ENCODE measurements around the gene LMO1.

LMO1 gene

DNA sequence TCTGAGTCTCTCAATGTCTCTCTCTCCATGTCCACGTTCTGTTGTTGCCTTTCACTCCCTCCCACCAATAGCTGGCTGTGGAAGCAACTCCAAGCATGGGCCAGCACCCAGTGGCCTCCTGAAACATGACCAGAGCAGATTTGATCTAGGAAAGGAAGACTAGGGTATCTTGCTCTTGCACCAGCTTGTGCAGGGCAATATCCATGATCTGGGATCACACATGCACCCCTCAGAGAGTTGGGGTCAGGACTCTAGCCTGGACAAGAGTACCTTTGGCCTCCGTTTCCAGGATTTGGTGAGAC, 60.3 kb downstream of the LMO1 start:
- DNase-seq: no peak

- no peak for DNase-seq
These were observed 60.9 kb downstream of the LMO1 start for GRCh38 chr11:8202516-8203413.

DNA sequence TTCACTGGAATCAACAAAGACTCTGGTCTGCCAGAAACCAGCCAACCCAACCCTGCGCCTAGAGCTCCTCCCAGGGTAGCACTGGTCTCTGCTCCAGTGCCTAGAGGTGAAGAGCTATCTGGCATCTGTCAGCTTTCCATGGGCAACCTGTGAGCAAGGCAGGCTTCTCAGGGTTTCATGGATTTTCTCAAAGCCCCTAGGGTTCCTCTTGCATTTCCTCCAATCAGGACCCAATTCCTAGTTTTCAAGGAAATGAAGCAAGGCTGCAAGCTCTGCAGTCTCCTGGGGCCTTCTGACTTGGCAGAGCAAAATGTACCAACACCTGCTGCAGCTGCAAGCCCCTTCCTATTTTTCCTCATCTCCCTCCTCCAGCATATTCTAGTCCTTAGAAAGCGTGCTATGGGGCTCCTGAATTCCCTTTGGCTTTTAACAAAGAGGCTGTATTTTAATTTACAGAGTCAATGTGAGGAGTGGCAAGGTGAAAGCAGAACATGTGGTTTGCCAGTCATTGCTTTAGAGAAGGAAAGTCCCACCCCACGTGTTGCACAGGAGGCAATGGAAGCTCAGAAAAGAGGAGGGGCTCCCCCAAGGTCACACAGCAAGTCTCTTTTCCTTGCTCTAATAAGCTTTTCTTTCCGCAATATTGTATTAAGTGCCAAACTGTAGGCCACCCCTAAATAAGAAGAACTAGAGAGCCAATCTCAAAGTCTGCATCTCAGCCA, 61.9 kb downstream of the LMO1 start:
- no peak for DNase-seq

GRCh38 chr11:8199676-8200075, 64.0 kb downstream of the LMO1 start:
- DNase-seq: no peak

DNA sequence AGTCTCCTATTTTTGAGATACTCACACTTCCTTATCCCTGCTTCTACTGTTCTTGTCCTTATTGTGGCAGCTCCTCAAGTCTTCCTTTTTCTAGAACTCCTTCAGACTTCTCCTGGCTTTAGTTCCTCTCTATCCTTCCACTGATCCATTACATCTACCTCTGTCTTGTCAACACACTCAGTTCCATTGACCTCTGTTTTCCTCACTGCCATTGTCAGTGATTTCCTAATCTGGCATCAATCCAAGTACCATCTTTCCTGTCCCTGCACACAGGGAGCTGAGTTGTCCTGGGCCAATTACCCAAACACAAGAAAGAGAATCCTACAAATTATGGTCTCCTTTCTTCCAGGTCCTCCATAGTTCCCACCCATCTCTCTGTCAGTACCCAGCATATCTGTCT, 66.9 kb downstream of the LMO1 start:
- no peak for DNase-seq

DNA sequence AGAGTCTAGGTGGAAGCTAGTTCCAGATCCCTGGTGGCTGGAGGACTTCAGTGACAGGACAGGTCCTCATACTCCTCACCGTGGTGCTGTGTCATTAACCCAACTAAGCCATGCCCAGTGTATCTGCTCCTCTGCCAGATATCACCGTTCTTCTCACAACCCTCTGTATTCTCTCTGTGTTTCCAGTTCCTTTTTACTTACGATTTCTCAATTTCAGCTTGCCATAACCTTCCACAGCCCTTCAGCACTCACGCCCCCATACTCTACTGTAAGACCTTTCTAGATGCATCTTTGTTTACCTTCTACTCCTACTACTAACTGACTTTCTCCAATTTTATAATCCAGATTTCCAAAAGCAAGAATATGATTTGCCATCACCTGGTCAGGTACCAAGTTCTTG, 68.7 kb downstream of the LMO1 start:
- DNase-seq: no peak

DNA sequence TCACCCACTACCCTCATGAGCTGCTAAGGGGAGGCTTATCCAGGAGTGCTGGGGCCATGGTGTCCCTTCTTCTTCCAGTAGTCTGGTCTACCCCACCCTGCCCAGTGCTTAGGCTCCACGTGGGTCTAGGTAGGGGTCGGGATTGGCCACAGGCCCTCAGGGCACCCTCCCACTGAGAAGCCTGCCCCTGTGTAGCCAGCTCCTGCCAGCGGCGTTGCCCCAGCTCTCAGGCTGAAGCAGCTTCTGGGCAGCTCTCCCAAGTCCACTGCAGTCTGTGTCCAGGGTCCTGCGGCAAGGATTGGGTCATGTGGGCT, 70.8 kb downstream of the LMO1 start:
- peak; percentile 46 for DNase-seq

DNA sequence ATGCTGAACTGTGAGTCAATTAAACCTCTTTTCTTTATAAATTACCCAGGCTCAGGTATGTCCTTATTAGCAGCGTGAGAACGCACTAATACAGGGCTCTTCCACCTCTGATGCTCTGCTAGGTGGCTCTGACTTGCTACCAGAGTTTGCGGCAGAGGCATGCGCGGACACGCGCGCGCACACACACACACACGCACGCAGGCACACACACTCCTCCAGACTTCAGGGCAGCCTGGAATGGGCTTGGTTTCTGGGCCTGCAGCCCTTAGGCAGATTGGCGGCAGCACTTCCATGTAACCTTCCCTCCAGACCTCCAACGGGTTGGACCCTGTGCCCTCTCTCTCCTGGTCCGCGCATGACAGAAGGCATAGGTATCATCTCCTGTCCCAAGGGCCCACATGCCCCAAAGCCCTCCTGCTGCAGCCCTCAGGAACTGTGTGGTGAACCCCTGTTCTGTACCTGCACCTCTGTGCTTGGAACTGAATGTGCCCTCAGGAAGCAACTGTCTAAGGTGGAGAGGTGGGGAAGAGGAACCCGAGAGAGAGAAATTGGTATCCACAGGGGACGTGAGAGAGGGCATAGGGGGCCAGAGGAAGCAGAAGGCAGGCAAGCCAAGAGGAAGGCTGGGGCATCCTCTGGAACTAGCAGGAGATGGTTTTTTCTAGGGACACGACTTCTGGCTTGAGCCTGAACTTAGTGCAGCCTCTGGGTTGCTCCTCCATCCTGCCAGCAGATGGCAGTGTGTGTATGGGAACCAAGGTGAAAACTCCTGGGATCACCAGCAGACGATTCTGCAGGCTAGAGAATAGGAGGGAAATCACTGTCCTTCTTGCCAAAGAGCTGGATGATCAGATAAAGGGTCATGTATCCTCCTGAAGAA, 71.4 kb downstream of the LMO1 start:
- DNase-seq: peak; percentile 79

GRCh38 chr11:8190431-8190830, 73.2 kb downstream of the LMO1 start:
- DNase-seq: no peak

DNA sequence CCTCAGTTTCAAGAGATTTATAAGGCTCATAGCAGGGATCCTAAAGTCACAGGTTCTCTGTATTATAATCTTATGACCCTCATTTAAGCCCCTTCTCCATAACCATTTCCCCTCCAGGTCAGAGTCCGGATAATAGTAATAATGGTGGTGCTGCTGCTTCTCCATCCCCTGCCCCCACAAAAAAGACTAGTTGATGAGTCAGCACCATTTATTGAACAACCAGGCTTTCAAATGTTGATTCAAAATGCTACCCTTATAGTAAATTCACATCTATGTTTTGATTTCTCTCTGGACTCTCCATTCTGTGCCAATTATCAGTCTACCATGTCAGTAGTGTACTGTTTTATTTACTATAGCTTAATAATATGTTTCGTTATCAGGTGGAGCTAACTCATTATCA, 77.2 kb downstream of the LMO1 start:
- no peak for DNase-seq

GRCh38 chr11:8183111-8183510, 80.6 kb downstream of the LMO1 start:
- DNase-seq: no peak

DNA sequence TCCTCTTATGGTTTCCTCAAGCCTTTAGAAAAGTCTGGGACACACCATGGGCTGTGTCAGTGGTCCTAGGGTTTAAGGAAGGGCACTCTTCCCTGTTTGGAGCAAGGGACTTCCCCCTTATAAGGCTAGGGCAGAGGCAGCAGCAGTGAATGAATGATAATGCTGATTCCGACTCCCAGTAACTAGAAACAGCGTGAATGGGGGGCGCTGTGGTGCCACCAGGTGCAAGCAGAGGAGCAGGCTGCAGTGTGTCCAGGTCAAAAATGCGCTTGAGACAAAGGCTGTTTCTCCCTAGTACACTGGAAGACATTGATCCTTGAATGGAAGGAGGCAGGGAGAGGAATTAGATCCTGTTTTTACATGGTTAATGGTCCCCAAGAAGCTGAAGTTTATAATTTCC, 83.2 kb downstream of the LMO1 start:
- DNase-seq: no peak

GRCh38 chr11:8178297-8178696, 85.4 kb downstream of the LMO1 start:
- DNase-seq: no peak

DNA sequence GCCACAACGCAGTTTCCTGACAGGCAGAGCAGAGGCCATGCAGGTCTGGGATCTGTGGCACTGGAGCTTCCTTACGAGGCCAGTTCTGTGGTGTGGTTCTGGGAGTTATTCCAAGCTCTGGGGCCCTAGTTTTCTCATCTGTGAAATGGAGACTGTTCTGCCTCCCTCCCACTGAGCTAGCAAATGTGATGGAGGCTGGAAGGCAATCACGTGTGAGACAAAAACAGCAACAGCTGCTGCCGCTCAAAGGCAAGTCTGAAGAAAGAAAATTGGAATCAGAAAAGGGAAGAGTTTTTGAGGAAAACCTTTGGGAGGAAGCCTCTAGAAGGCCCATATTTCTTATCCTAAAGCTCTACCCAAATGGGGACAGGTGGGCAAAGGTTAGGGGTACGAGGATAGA, 86.5 kb downstream of the LMO1 start:
- no peak for DNase-seq

Data from midbrain (tissue), 1 donor.